Measurements from ENCODE around the gene SIGLEC8. TPM values are rescaled to one million over a fixed set of nuclear protein-coding genes. Genes with fewer than 3 reads are reported as not detected.

The SIGLEC8 gene
- total and polyA plus RNA-seq, 9 of the 15 experiments (the other 6 are each of a cell fraction or from before 2014, with no cell fraction given) = 0.04 to 0.65 (median 0.39) TPM

DNA sequence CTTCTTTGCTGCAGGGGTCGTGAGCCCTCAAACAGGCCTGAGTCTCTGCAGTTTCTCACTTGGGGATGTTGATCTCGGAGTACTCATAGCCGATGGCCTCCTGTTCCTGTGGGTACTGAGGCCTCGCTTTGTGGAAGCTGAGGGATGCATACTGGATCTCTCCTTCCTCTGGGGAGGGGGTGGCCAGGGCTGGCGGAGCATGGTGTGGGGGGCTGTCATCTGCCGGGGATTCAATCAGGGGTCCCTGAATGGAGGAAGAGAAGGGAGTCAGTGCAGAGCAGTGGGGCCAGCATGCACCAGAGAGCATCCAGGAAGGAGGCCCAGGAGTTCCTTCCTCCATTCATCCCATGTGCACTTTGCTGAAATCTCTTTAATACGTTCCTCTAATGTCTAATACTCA is 33.3 kb upstream of the SIGLEC8 start:
- Histone ChIP-seq H3K9me1 (ENCODE audit: control insufficient read depth, insufficient read depth, low read length) (no peaks in the 10 kb centered on the region), H3K9ac (ENCODE audit: insufficient read depth in 1 of 2, low read depth in 2 of 2, low read length in 2 of 2) (peak overlapping the region in 1 of 2 experiments; percentile 43; a peak in 1 of 4 replicates), H3K4me1 (replicated peaks in 1 of 2; ENCODE audit: control insufficient read depth in 2 of 2, insufficient read depth in 2 of 2, low read length in 2 of 2) (peaks cover 5 to 6% of the 10 kb centered on the region in 2 experiments; a peak in 3 of 5 replicates), H3K27me3 (ENCODE audit: control insufficient read depth in 2 of 2, insufficient read depth in 2 of 2, low read length in 2 of 2) (no peaks in the 10 kb centered on the region), H3K36me3 (ENCODE audit: control insufficient read depth, insufficient read depth, low read length) (no peaks in the 10 kb centered on the region), H4K20me1 (replicated peaks; ENCODE audit: control insufficient read depth, insufficient read depth, low read length) (no peaks in the 10 kb centered on the region), H3K79me2 (ENCODE audit: control insufficient read depth, insufficient read depth, low read length) (no peaks in the 10 kb centered on the region), H2AFZ (ENCODE audit: low read depth, low read length) (no peak overlapping the region), H3K4me2 (ENCODE audit: insufficient read depth, low read length) (no peak overlapping the region), H3K9me3 (replicated peaks; ENCODE audit: control insufficient read depth, insufficient read depth, low read depth, low read length) (no peaks in the 10 kb centered on the region), H3K27ac (ENCODE audit: extremely low read depth, low read depth, low read length) (no peak overlapping the region), H3K4me3 (no peak overlapping the region)
- no peak for FAIRE-seq
- WGBS (ENCODE audit: insufficient coverage, low coverage, missing lambda C conversion rate) = 65% methylated on average over 6 of the region's 7 CpGs
- in situ Hi-C loops (cut with MboI) (no loop called here), intact Hi-C loops (cut with micrococcal nuclease) (no loop called here)
- no peak for TF ChIP-seq ZKSCAN8 (CRISPR knock-in tag; IDR thresholded peaks at IDR 0.05)
- TF ChIP-seq PRPF4 (IDR thresholded peaks at IDR 0.05; ENCODE audit: insufficient read depth, low read depth, low read length, poor library complexity, severe bottlenecking) = no peak
- TF ChIP-seq FOXA1 (IDR thresholded peaks at IDR 0.05; ENCODE audit: borderline replicate concordance) = no peak
- TF ChIP-seq GATAD2B (IDR thresholded peaks at IDR 0.05; ENCODE audit: borderline replicate concordance) = no peak
- TF ChIP-seq ZSCAN32 (CRISPR knock-in tag; IDR thresholded peaks at IDR 0.05) = no peak
- TF ChIP-seq, protein P1, sequence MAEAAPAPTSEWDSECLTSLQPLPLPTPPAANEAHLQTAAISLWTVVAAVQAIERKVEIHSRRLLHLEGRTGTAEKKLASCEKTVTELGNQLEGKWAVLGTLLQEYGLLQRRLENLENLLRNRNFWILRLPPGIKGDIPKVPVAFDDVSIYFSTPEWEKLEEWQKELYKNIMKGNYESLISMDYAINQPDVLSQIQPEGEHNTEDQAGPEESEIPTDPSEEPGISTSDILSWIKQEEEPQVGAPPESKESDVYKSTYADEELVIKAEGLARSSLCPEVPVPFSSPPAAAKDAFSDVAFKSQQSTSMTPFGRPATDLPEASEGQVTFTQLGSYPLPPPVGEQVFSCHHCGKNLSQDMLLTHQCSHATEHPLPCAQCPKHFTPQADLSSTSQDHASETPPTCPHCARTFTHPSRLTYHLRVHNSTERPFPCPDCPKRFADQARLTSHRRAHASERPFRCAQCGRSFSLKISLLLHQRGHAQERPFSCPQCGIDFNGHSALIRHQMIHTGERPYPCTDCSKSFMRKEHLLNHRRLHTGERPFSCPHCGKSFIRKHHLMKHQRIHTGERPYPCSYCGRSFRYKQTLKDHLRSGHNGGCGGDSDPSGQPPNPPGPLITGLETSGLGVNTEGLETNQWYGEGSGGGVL (CRISPR knock-in tag; IDR thresholded peaks at IDR 0.05) = no peak
- TF ChIP-seq NFIC (IDR thresholded peaks at IDR 0.05) = no peak
- TF ChIP-seq CBFB (CRISPR knock-in tag; IDR thresholded peaks at IDR 0.05) = no peak
- no peak for TF ChIP-seq ZNF134 (CRISPR knock-in tag; conservative IDR thresholded peaks at IDR 0.05)
- no peak for TF ChIP-seq RBM34 (IDR thresholded peaks at IDR 0.05; ENCODE audit: borderline replicate concordance, insufficient read depth, low read length)
- TF ChIP-seq ZNF316 (IDR thresholded peaks at IDR 0.05) = no peak
- TF ChIP-seq STAT5B (CRISPR knock-in tag; IDR thresholded peaks at IDR 0.05) = no peak
- TF ChIP-seq, protein P2, sequence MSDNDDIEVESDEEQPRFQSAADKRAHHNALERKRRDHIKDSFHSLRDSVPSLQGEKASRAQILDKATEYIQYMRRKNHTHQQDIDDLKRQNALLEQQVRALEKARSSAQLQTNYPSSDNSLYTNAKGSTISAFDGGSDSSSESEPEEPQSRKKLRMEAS (CRISPR knock-in tag; IDR thresholded peaks at IDR 0.05) = no peak
- TF ChIP-seq HDAC3 (IDR thresholded peaks at IDR 0.05; ENCODE audit: borderline replicate concordance, partially characterized antibody) = no peak
- TF ChIP-seq NR2C2 (CRISPR knock-in tag; IDR thresholded peaks at IDR 0.05) = no peak
- no peak for TF ChIP-seq NR2C2 (tag; IDR thresholded peaks at IDR 0.05)
- no peak for TF ChIP-seq SAP30 (IDR thresholded peaks at IDR 0.05; ENCODE audit: borderline replicate concordance, insufficient read depth, low read depth, low read length, poor library complexity, severe bottlenecking)
- TF ChIP-seq ZNF41 (CRISPR knock-in tag; conservative IDR thresholded peaks at IDR 0.05) = no peak
- CTCF ChIA-PET (ENCODE audit: low intra/inter-chr PET ratio) = no interaction called here
- no peak for ATAC-seq
- BruUV-seq (replicated peaks) = no TSS peak
- no peak for DNase-seq (ENCODE audit: extremely low read depth in 1 of 4, low spot score in 3 of 4)
- POLR2A ChIA-PET = no interaction called here

All from K562 (cell line).